Nephron (organoid): Measurements from ENCODE around the gene CEP85.

Source experiments
- H3K27ac Mint-ChIP-seq, 3 experiments: 2 replicates each; pipeline ENCODE4 v1.8.0; 2020; ENCODE audit warnings: mixed read lengths in 3 of 3, mild to moderate bottlenecking in 2 of 3, moderate library complexity in 1 of 3
- H3K27me3 Mint-ChIP-seq: 2 replicates; pipeline ENCODE4 v1.8.0; 2021; ENCODE audit warnings: low read depth, mild to moderate bottlenecking, moderate library complexity, mixed read lengths
- H3K36me3 Mint-ChIP-seq: 2 replicates; pipeline ENCODE4 v1.8.0; 2020; ENCODE audit warnings: low read depth, mixed read lengths
- H3K4me1 Mint-ChIP-seq: 2 replicates; pipeline ENCODE4 v1.8.0; 2020; ENCODE audit warnings: mixed read lengths
- H3K4me3 Mint-ChIP-seq, 3 experiments: 2 replicates each; pipeline ENCODE4 v1.8.0; 2020; ENCODE audit warnings: mild to moderate bottlenecking in 3 of 3, mixed read lengths in 3 of 3, moderate library complexity in 2 of 3
- H3K9me3 Mint-ChIP-seq: 2 replicates; pipeline ENCODE4 v1.8.0; 2020; ENCODE audit warnings: mixed read lengths
- CTCF ChIP-seq, 3 experiments: fragments of 200-600 bp; sonication (generic); IDR thresholded peaks; one replicate each; pipeline ENCODE4 v1.5.0; 2021; ENCODE audit warnings: antibody characterized with exemption in 3 of 3; ENCODE audit not compliant: unreplicated experiment in 3 of 3

Gene CEP85

GRCh38 chr1:26234644-26235370 is 807 bp downstream of the CEP85 start:
- peak overlapping the region; percentile 72 to 95 (median 95) for H3K27ac Mint-ChIP-seq
- H3K9me3 Mint-ChIP-seq, result no peaks in the 10 kb centered on the region
- peaks cover 19% of the 10 kb centered on the region for H3K4me1 Mint-ChIP-seq
- TF ChIP-seq CTCF (IDR thresholded peaks at IDR 0.05; ENCODE audit: unreplicated experiment in 3 of 3), result peak in 1 of 3 experiments; percentile 23
- H3K27me3 Mint-ChIP-seq, result peaks cover 3% of the 10 kb centered on the region
- no peaks in the 10 kb centered on the region for H3K36me3 Mint-ChIP-seq
- H3K4me3 Mint-ChIP-seq, result peak overlapping the region; percentile 93 to 98 (median 98)

GRCh38 chr1:26237230-26237966 is 3.4 kb downstream of the CEP85 start:
- Mint-ChIP-seq H3K36me3 (no peaks in the 10 kb centered on the region), H3K9me3 (no peaks in the 10 kb centered on the region), H3K27me3 (peaks cover 2% of the 10 kb centered on the region), H3K27ac (no peak overlapping the region), H3K4me1 (peaks cover 19% of the 10 kb centered on the region), H3K4me3 (peak overlapping the region; percentile 44 to 67 (median 53))
- no peak for TF ChIP-seq CTCF (IDR thresholded peaks at IDR 0.05; ENCODE audit: unreplicated experiment in 3 of 3)

- Mint-ChIP-seq H3K4me3 (no peak overlapping the region), H3K27me3 (no peaks in the 10 kb centered on the region), H3K9me3 (no peaks in the 10 kb centered on the region), H3K4me1 (peaks cover 14% of the 10 kb centered on the region), H3K36me3 (peaks cover 11% of the 10 kb centered on the region), H3K27ac (no peak overlapping the region)
- TF ChIP-seq CTCF (IDR thresholded peaks at IDR 0.05; ENCODE audit: unreplicated experiment in 3 of 3), result no peak
Measured at GRCh38 chr1:26239936-26240335, 5.9 kb downstream of the CEP85 start.

- Mint-ChIP-seq H3K36me3 (peaks cover 58% of the 10 kb centered on the region), H3K9me3 (no peaks in the 10 kb centered on the region), H3K27ac (no peak overlapping the region), H3K27me3 (no peaks in the 10 kb centered on the region), H3K4me3 (no peak overlapping the region), H3K4me1 (peaks cover 7% of the 10 kb centered on the region)
- no peak for TF ChIP-seq CTCF (IDR thresholded peaks at IDR 0.05; ENCODE audit: unreplicated experiment in 3 of 3)
Measured at GRCh38 chr1:26252718-26253117, 18.7 kb downstream of the CEP85 start.

- peaks cover 7% of the 10 kb centered on the region for H3K4me1 Mint-ChIP-seq
- H3K9me3 Mint-ChIP-seq, result no peaks in the 10 kb centered on the region
- H3K4me3 Mint-ChIP-seq, result no peak overlapping the region
- no peak for TF ChIP-seq CTCF (IDR thresholded peaks at IDR 0.05; ENCODE audit: unreplicated experiment in 3 of 3)
- no peaks in the 10 kb centered on the region for H3K27me3 Mint-ChIP-seq
- H3K27ac Mint-ChIP-seq, result no peak overlapping the region
- peaks cover 63% of the 10 kb centered on the region for H3K36me3 Mint-ChIP-seq
Measured at GRCh38 chr1:26254404-26254803, 20.4 kb downstream of the CEP85 start.
